Measurements from ENCODE around the gene SNRPA. TPM values are rescaled to one million over a fixed set of nuclear protein-coding genes. Genes with fewer than 3 reads are reported as not detected.

The SNRPA gene
- total and polyA plus RNA-seq, 2 of the 8 experiments (the other 6 are each of a cell fraction or from before 2014, with no cell fraction given), result 201 to 202 TPM

DNA sequence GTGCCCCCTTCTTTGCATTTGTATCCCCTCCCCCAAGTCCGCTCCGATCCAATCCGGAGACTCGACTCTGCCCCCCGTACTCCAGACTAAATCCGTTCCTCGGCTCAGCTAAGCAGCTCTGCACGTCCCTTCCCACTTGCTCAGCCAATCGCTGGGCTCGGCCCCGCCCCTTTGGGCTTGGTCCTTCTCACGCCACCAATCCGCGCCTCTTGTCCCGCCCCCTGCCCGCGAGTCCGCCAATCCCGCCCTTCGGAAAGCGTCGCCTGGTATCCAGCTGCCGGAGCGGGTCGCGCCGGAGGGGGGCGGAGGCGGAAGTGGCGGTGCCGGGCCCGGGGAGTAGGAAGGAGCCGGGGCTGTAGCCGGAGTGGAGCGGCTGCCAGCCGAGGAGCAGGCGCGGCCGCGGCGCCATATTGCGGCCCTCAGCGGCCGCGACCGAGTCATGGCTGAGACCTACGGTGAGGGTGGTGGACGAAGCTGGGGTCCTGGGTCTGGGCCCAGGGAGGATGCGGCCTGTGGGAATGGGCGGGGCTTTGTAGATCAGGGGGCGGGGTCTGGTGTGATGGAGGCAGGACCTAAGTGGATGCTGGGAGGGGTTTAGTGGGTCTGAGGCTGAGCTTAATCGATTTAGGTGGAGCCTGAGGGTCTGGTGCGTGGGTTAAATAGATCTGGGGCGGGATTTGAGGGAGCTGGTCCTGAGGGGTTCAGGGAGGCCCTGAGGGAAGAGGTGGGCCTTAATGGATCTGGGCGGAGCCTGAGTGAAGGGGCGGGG lies 27.1 kb downstream of the SNRPA start, which contains the start of gene RAB4B (continued):
- TF ChIP-seq EZH2 (IDR thresholded peaks at IDR 0.05; ENCODE audit: low read depth, low read length, severe bottlenecking) (no peak), TAF7 (optimal IDR thresholded peaks at IDR 0.05; ENCODE audit: borderline replicate concordance, low read depth, low read length) (no peak), HDAC2 (IDR thresholded peaks at IDR 0.05; ENCODE audit: borderline replicate concordance in 1 of 2, low read depth in 2 of 2, low read length in 2 of 2) (no peak), KDM5A (IDR thresholded peaks at IDR 0.05; ENCODE audit: low read length) (no peak), SP4 (IDR thresholded peaks at IDR 0.05; ENCODE audit: low read length) (peak; percentile 95), KDM1A (IDR thresholded peaks at IDR 0.05; ENCODE audit: borderline replicate concordance, low read length) (no peak), TBP (IDR thresholded peaks at IDR 0.05; ENCODE audit: low read depth, low read length) (no peak), BACH1 (IDR thresholded peaks at IDR 0.05; ENCODE audit: low read length) (no peak), TCF12 (IDR thresholded peaks at IDR 0.05; ENCODE audit: low read depth, low read length) (no peak), POLR2AphosphoS5 (IDR thresholded peaks at IDR 0.05; ENCODE audit: low read depth, low read length) (no peak), RNF2 (IDR thresholded peaks at IDR 0.05; ENCODE audit: borderline replicate concordance, low read depth, low read length, missing control alignments, poor library complexity, severe bottlenecking) (no peak), GTF2F1 (IDR thresholded peaks at IDR 0.05; ENCODE audit: borderline replicate concordance, low read depth, low read length) (no peak), PHF8 (conservative IDR thresholded peaks at IDR 0.05; ENCODE audit: low read depth, low read length) (peak; percentile 72), GABPA (IDR thresholded peaks at IDR 0.05; ENCODE audit: borderline replicate concordance, insufficient read depth, low read length) (no peak), NRF1 (IDR thresholded peaks at IDR 0.05; ENCODE audit: low read depth, low read length) (no peak), SAP30 (IDR thresholded peaks at IDR 0.05; ENCODE audit: insufficient read depth, insufficient replicate concordance, low read length) (no peak), CTBP2 (IDR thresholded peaks at IDR 0.05; ENCODE audit: borderline replicate concordance, insufficient read depth, insufficient read length, low read length) (no peak), SP1 (IDR thresholded peaks at IDR 0.05; ENCODE audit: low read depth, low read length) (peak; percentile 97), POLR2A (IDR thresholded peaks at IDR 0.05; ENCODE audit: control extremely low read depth in 1 of 2, low read depth in 2 of 2, low read length in 2 of 2) (no peak), CREB1 (IDR thresholded peaks at IDR 0.05) (peak; percentile 78), RAD21 (IDR thresholded peaks at IDR 0.05 in 1 of 2, conservative IDR thresholded peaks at IDR 0.05 in 1 of 2; ENCODE audit: low read depth in 2 of 2, low read length in 2 of 2) (no peak), CEBPB (IDR thresholded peaks at IDR 0.05; ENCODE audit: low read depth, low read length) (no peak)
- TF ChIP-seq, protein P1, sequence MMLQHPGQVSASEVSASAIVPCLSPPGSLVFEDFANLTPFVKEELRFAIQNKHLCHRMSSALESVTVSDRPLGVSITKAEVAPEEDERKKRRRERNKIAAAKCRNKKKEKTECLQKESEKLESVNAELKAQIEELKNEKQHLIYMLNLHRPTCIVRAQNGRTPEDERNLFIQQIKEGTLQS (IDR thresholded peaks at IDR 0.05; ENCODE audit: insufficient read depth, low read depth, low read length), result no peak
- TF ChIP-seq, protein P2, sequence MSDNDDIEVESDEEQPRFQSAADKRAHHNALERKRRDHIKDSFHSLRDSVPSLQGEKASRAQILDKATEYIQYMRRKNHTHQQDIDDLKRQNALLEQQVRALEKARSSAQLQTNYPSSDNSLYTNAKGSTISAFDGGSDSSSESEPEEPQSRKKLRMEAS (IDR thresholded peaks at IDR 0.05), result no peak

All from H1 (cell line).